GM20000 (cell line): ENCODE data around the gene COQ9.

ENCODE experiments used
- DNase-seq: peaks from one replicate; pipeline ENCODE4 v3.0.0; 2012; ENCODE audit warnings: low spot score
- TF ChIP-seq, protein P1 (sequence below): IDR thresholded peaks from 2 replicates; pipeline ENCODE4 v1.5.1; 2012; ENCODE audit warnings: mild to moderate bottlenecking, control low read depth; ENCODE audit errors: extremely low read depth, missing control alignments

COQ9 gene

DNA sequence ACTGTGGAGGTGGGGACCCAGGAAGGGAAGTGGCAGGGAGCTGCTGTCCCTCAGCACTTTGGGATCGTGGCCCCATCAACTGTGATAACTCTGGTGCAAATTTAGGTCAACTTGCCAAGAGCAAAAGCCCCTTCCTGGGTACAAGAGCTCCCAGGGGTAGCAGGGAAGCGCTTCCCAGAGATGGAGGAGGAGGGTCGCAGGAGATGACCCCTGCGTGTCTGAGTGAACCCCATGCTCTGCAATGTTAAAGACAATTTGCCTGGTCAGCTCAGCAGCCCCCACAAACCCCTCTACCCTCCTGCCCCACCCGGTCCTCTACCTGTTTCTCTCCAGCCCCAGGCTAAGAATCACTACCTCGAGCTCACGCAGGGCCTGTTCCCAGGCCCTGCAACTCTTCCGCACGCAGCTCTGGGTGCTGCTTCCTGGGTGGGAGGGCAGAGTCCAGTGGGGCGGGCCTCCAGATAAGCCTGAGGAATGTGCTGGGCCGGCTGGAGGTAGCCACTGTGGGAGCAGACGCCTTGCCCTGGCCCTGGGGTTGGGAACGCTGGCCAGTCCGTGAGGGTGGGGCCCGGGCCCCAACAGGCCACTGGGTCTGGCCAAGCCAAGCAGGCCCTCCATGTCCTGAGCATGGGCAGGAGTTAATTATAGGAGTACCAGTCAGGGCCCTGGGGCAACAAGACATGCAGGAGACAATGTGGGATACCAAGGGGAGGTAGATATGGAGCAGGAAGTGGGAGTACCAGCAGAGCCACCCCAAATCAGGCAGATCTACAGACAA lies 32.9 kb downstream of the COQ9 start:
- TF ChIP-seq, protein P1, sequence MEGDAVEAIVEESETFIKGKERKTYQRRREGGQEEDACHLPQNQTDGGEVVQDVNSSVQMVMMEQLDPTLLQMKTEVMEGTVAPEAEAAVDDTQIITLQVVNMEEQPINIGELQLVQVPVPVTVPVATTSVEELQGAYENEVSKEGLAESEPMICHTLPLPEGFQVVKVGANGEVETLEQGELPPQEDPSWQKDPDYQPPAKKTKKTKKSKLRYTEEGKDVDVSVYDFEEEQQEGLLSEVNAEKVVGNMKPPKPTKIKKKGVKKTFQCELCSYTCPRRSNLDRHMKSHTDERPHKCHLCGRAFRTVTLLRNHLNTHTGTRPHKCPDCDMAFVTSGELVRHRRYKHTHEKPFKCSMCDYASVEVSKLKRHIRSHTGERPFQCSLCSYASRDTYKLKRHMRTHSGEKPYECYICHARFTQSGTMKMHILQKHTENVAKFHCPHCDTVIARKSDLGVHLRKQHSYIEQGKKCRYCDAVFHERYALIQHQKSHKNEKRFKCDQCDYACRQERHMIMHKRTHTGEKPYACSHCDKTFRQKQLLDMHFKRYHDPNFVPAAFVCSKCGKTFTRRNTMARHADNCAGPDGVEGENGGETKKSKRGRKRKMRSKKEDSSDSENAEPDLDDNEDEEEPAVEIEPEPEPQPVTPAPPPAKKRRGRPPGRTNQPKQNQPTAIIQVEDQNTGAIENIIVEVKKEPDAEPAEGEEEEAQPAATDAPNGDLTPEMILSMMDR = no peak
- no peak for DNase-seq

DNA sequence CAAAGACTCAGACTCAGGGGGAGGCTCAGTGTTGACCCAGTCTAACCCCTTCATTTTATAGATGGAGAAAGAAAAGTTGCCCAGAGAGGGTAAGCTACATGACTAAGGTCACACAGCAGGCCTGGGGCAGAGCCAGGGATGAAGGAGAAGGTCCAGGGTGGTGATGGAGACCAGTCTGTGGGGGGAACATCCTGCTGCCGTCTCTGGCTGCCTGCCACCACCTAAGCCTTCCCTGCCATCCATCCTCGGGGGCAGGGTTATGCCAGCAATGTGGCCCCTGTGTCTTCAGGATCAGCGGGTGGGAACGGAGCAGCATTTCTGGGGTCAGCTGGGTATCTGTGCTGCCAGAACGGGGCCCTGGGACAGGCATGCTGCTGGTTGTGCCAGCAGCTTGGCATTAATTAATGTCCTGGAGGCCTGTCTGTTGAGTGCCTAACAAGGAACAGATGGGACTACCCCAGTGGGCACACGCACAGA lies 33.5 kb downstream of the COQ9 start:
- TF ChIP-seq, protein P1 = no peak
- no peak for DNase-seq

DNA sequence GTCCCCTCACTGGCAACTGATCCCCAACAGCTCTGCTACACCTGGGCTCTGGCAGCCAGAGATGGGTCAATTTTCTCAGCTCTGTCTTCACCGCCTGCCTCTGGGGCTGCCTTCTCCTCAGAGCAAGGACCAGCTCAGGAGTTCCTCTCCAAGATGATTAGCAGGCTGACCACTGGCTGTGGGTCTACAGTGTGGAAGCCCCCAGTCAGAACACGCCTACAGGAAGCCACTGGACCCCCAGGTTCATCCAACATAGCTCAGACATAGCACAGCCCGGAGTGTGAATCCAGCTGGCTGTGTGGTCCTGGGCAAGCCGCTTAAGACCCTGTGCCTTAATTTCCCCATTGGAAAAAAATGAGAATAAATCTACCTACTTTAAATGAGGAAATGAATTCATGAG lies 34.1 kb downstream of the COQ9 start:
- no peak for DNase-seq
- TF ChIP-seq, protein P1 = no peak

DNA sequence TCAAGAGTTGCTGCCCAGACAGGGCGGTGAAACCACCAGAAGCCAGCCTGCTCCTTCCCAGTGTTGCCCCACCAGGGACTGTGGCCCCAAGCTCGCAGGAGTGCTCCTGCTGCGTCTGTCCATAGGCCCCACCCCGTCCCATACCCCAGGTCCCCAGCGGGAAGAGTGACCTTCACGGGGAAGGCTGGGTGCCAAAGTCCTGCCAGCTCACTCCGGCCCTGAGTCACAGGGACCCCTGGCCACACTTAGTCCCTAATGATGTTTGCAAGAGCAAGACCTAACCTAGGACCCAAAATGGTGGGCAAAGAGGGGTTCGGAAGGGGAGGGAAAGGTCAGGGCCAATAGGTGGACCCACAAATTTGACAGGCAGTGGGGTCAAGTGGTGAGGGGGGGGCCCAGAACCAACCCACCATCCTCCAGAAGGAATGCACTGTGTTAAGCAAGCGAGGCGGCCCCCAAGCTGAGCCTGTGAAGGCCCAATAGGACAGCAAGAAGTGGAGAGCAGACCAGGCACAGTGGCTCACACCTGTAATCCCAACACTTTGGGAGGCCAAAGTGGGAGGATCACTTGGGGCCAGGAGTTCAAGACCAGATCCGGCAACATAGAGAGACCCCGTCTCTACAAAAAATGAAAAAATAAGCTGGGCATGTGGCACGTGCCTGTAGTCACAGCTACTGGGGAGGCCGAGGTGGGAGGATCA lies 35.7 kb downstream of the COQ9 start:
- TF ChIP-seq, protein P1 = no peak
- no peak for DNase-seq

DNA sequence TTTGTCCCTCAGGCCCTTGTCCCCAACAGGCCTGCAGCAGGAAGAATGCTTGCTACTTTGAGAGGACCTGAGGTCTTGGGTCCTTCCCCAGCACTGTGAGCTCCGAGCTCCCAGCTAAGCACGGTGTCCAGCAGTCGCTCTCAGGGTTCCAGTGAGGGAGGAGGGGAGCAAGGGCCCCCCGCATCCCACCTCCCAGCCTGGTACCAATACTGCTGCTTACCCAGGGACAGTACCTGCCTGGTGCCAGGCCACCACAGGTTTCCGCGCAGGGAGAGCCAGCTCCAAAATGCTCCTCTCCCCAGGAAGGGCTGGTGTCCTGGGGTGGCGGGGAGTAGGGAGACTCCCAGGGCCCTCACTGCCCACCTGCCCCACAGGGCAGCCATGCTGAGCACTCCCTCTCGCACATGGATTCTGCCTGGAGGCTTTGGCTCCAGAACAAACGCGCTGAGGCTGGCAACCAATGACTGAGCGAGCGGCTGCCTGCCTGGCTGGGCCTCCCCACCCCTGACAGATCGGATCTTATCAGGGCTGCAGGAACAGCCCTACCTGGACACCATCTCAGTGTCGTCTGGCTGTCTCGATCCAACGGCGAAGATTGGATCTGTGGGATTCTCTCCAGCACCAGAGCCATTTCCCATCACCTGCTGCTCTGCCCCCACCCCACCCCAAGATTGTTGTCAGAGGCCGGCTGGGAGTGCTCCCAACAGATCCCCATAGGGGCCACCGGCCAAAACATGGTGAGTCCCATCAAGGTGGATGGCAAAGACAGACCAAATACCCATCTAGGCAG lies 36.6 kb downstream of the COQ9 start:
- TF ChIP-seq, protein P1 = no peak
- no peak for DNase-seq

DNA sequence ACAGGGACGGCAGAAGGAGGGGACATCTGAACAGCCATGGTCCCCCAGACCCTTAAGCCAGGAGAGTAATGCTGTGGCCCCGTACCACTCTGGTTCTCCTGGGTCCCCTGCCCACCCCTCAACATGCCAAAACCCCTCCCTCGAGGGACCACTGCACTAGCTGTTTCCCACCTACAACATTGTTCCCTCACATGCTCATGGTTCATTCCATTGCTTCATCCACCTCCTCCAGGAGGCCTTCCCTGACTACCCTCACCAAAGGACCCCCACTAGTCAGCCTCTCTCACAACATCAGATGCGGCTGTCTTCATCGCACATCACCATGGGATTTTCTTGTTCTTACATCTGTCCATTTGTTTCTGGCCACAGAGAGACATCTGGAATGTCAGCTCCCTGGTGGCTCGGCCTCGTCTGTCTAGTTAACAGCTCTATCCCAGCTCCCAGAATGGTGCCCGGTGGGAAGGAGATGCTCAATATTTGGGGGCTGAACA lies 37.3 kb downstream of the COQ9 start:
- TF ChIP-seq, protein P1 = no peak
- DNase-seq = no peak
